ENCODE measurements around the gene ZNF442. TPM values are rescaled to one million over a fixed set of nuclear protein-coding genes. Genes with fewer than 3 reads are reported as not detected.
A peak's percentile ranks its signal among the peaks of the same experiment; 100 is the strongest.
"Not testable (repeated sequence)": the region's sequence is repeated elsewhere in the genome, so short reads cannot be mapped to it uniquely, and the experiment has no call there.

ZNF442 gene
- total RNA-seq (3.8 TPM), polyA plus RNA-seq (1.9 TPM)
- long read RNA-seq, donor 1, result 0 reads
- long read RNA-seq, donor 2, result 0 reads
- long read RNA-seq, donor 3, result 0 reads
- long read RNA-seq, donor 4, result 0 reads
- long read RNA-seq, donor 5, partial matches to known transcripts, result 0 of 1 reads
- long read RNA-seq, donor 5, other reads (novel, unspliced or antisense), result 0 of 1 reads
- long read RNA-seq, donor 6, partial matches to known transcripts, result 0 of 1 reads
- long read RNA-seq, donor 6, other reads (novel, unspliced or antisense), result 0 of 1 reads
- long read RNA-seq, donor 7, partial matches to known transcripts, result 0 of 1 reads
- long read RNA-seq, donor 7, other reads (novel, unspliced or antisense), result 0 of 1 reads
- long read RNA-seq, donor 8, result 0 reads
- long read RNA-seq, donor 9, partial matches to known transcripts, result 0 of 1 reads
- long read RNA-seq, donor 9, other reads (novel, unspliced or antisense), result 0 of 1 reads
- long read RNA-seq, donor 10, partial matches to known transcripts, result 0 of 1 reads
- long read RNA-seq, donor 10, other reads (novel, unspliced or antisense), result 0 of 1 reads

GRCh38 chr19:12365236-12366162 is at the start of gene ZNF442:
Gene ZNF442 (minus strand): TSS chr19:12365683. CDS start chr19:12363631, 2,052 bp downstream.
- peak; percentile 73 to 96 (median 90) for DNase-seq (ENCODE audit: low read depth in 6 of 9, low spot score in 9 of 9)
- H3K4me1 ChIP-seq (ENCODE audit: control insufficient read depth in 2 of 2, insufficient read depth in 2 of 2, low read length in 2 of 2), result peaks cover 2 to 13% of the 10 kb centered on the region in 2 donors
- H3K27ac ChIP-seq (ENCODE audit: low read depth in 1 of 2, low read length in 1 of 2), result peak within 1 kb of the TSS; percentile 61 to 72
- peaks cover 0 to 9% of the 10 kb centered on the region in 2 donors for H3K27me3 ChIP-seq (ENCODE audit: control insufficient read depth in 2 of 2, insufficient read depth in 1 of 2, low read length in 1 of 2)
- H3K36me3 ChIP-seq (ENCODE audit: control insufficient read depth in 2 of 2, insufficient read depth in 2 of 2, low read length in 1 of 2), result no peaks in the 10 kb centered on the region
- WGBS, result under 1% methylated on average over 51 of the region's 51 CpGs
- peak within 1 kb of the TSS; percentile 71 to 74 for H3K4me3 ChIP-seq (ENCODE audit: low read length in 2 of 2)
- peaks cover 0 to 8% of the 10 kb centered on the region in 2 donors for H3K9me3 ChIP-seq (ENCODE audit: control insufficient read depth in 2 of 2, insufficient read depth in 1 of 2, low read length in 1 of 2)

GRCh38 chr19:12411893-12412292 is 46.4 kb upstream of the ZNF442 start:
- WGBS, result 99% methylated on average over 2 of the region's 2 CpGs
- DNase-seq (ENCODE audit: low read depth in 6 of 9, low spot score in 9 of 9), result no peak
- Histone ChIP-seq H3K9me3 (ENCODE audit: control insufficient read depth in 2 of 2, insufficient read depth in 1 of 2, low read length in 1 of 2) (peaks cover 7 to 13% of the 10 kb centered on the region in 2 donors), H3K4me3 (ENCODE audit: low read length in 2 of 2) (no peak overlapping the region), H3K27me3 (ENCODE audit: control insufficient read depth in 2 of 2, insufficient read depth in 1 of 2, low read length in 1 of 2) (no peaks in the 10 kb centered on the region), H3K36me3 (ENCODE audit: control insufficient read depth in 2 of 2, insufficient read depth in 2 of 2, low read length in 1 of 2) (no peaks in the 10 kb centered on the region), H3K4me1 (ENCODE audit: control insufficient read depth in 2 of 2, insufficient read depth in 2 of 2, low read length in 2 of 2) (no peaks in the 10 kb centered on the region), H3K27ac (ENCODE audit: low read depth in 1 of 2, low read length in 1 of 2) (no peak overlapping the region)

GRCh38 chr19:12400633-12401502 is 35.4 kb upstream of the ZNF442 start, which contains the start of gene ZNF799:
Gene ZNF799 (minus strand): TSS chr19:12401271. CDS start chr19:12401070, 201 bp downstream.
- under 1% methylated on average over 71 of the region's 71 CpGs for WGBS
- Histone ChIP-seq H3K9me3 (ENCODE audit: control insufficient read depth in 2 of 2, insufficient read depth in 1 of 2, low read length in 1 of 2) (peaks cover 0 to 11% of the 10 kb centered on the region in 2 donors), H3K27ac (ENCODE audit: low read depth in 1 of 2, low read length in 1 of 2) (peak within 1 kb of the TSS; percentile 67 to 77), H3K36me3 (ENCODE audit: control insufficient read depth in 2 of 2, insufficient read depth in 2 of 2, low read length in 1 of 2) (no peaks in the 10 kb centered on the region), H3K4me1 (ENCODE audit: control insufficient read depth in 2 of 2, insufficient read depth in 2 of 2, low read length in 2 of 2) (peaks cover 0 to 7% of the 10 kb centered on the region in 2 donors), H3K27me3 (ENCODE audit: control insufficient read depth in 2 of 2, insufficient read depth in 1 of 2, low read length in 1 of 2) (no peaks in the 10 kb centered on the region), H3K4me3 (ENCODE audit: low read length in 2 of 2) (peak within 1 kb of the TSS; percentile 90 to 91)
- DNase-seq (ENCODE audit: low read depth in 6 of 9, low spot score in 9 of 9), result peak; percentile 77 to 96 (median 89)

GRCh38 chr19:12399901-12400632 is 34.6 kb upstream of the ZNF442 start:
- not testable (repeated sequence) for H3K36me3 ChIP-seq (ENCODE audit: control insufficient read depth in 2 of 2, insufficient read depth in 2 of 2, low read length in 1 of 2); H3K4me1 ChIP-seq (ENCODE audit: control insufficient read depth in 2 of 2, insufficient read depth in 2 of 2, low read length in 2 of 2); H3K27me3 ChIP-seq (ENCODE audit: control insufficient read depth in 2 of 2, insufficient read depth in 1 of 2, low read length in 1 of 2)
- DNase-seq (ENCODE audit: low read depth in 6 of 9, low spot score in 9 of 9), result peak in 5 of 9 donors; percentile 1 to 35 (median 6)
- H3K4me3 ChIP-seq (ENCODE audit: low read length in 2 of 2), result peak overlapping the region; percentile 90 to 91
- peaks cover 0 to 11% of the 10 kb centered on the region in 2 donors for H3K9me3 ChIP-seq (ENCODE audit: control insufficient read depth in 2 of 2, insufficient read depth in 1 of 2, low read length in 1 of 2)
- peak overlapping the region in 1 of 2 donors; percentile 51 for H3K27ac ChIP-seq (ENCODE audit: low read depth in 1 of 2, low read length in 1 of 2)
- 3% methylated on average over 23 of the region's 23 CpGs for WGBS

GRCh38 chr19:12391148-12391547 is 25.7 kb upstream of the ZNF442 start:
- WGBS, result 98% methylated on average over 6 of the region's 6 CpGs
- H3K27ac ChIP-seq (ENCODE audit: low read depth in 1 of 2, low read length in 1 of 2); H3K4me1 ChIP-seq (ENCODE audit: control insufficient read depth in 2 of 2, insufficient read depth in 2 of 2, low read length in 2 of 2); H3K27me3 ChIP-seq (ENCODE audit: control insufficient read depth in 2 of 2, insufficient read depth in 1 of 2, low read length in 1 of 2); H3K9me3 ChIP-seq (ENCODE audit: control insufficient read depth in 2 of 2, insufficient read depth in 1 of 2, low read length in 1 of 2); H3K4me3 ChIP-seq (ENCODE audit: low read length in 2 of 2); DNase-seq (ENCODE audit: low read depth in 6 of 9, low spot score in 9 of 9): not testable (repeated sequence)
- peaks cover 14 to 15% of the 10 kb centered on the region in 2 donors for H3K36me3 ChIP-seq (ENCODE audit: control insufficient read depth in 2 of 2, insufficient read depth in 2 of 2, low read length in 1 of 2)

- DNase-seq (ENCODE audit: low read depth in 6 of 9, low spot score in 9 of 9); H3K36me3 ChIP-seq (ENCODE audit: control insufficient read depth in 2 of 2, insufficient read depth in 2 of 2, low read length in 1 of 2); H3K4me3 ChIP-seq (ENCODE audit: low read length in 2 of 2); H3K9me3 ChIP-seq (ENCODE audit: control insufficient read depth in 2 of 2, insufficient read depth in 1 of 2, low read length in 1 of 2); H3K4me1 ChIP-seq (ENCODE audit: control insufficient read depth in 2 of 2, insufficient read depth in 2 of 2, low read length in 2 of 2); H3K27ac ChIP-seq (ENCODE audit: low read depth in 1 of 2, low read length in 1 of 2); H3K27me3 ChIP-seq (ENCODE audit: control insufficient read depth in 2 of 2, insufficient read depth in 1 of 2, low read length in 1 of 2): not testable (repeated sequence)
- 93% methylated on average over 2 of the region's 2 CpGs for WGBS
Observed at GRCh38 chr19:12386365-12386764, 20.9 kb upstream of the ZNF442 start.

- Histone ChIP-seq H3K4me3 (ENCODE audit: low read length in 2 of 2) (no peak overlapping the region), H3K9me3 (ENCODE audit: control insufficient read depth in 2 of 2, insufficient read depth in 1 of 2, low read length in 1 of 2) (peaks cover 0 to 10% of the 10 kb centered on the region in 2 donors), H3K27ac (ENCODE audit: low read depth in 1 of 2, low read length in 1 of 2) (no peak overlapping the region), H3K36me3 (ENCODE audit: control insufficient read depth in 2 of 2, insufficient read depth in 2 of 2, low read length in 1 of 2) (no peaks in the 10 kb centered on the region), H3K4me1 (ENCODE audit: control insufficient read depth in 2 of 2, insufficient read depth in 2 of 2, low read length in 2 of 2) (no peaks in the 10 kb centered on the region), H3K27me3 (ENCODE audit: control insufficient read depth in 2 of 2, insufficient read depth in 1 of 2, low read length in 1 of 2) (no peaks in the 10 kb centered on the region)
- WGBS, result 49% methylated on average over 2 of the region's 2 CpGs
- no peak for DNase-seq (ENCODE audit: low read depth in 6 of 9, low spot score in 9 of 9)
Observed at GRCh38 chr19:12380444-12380737, 14.9 kb upstream of the ZNF442 start.
